WERI-Rb-1 (cell line): ENCODE data around the gene REM1.
A peak's percentile ranks its signal among the peaks of the same experiment; 100 is the strongest.
"Not testable (repeated sequence)": the region's sequence is repeated elsewhere in the genome, so short reads cannot be mapped to it uniquely, and the experiment has no call there.

Source experiments
- DNase-seq: peaks from one replicate; pipeline ENCODE4 v3.0.0-alpha.2; 2020
- H3K27ac ChIP-seq: fragments of 250-450 bp; sonication (Bioruptor Pico); 2 replicates; pipeline ENCODE4 v1.5.1; 2020; ENCODE audit warnings: mild to moderate bottlenecking, moderate library complexity
- H3K27me3 ChIP-seq: fragments of 250-450 bp; sonication (Bioruptor Pico); 2 replicates; pipeline ENCODE4 v1.5.1; 2021; ENCODE audit warnings: mild to moderate bottlenecking, low read depth, moderate library complexity; ENCODE audit not compliant: insufficient read depth, severe bottlenecking
- H3K36me3 ChIP-seq: fragments of 250-450 bp; sonication (Bioruptor Pico); 2 replicates; pipeline ENCODE4 v1.5.1; 2020; ENCODE audit warnings: mild to moderate bottlenecking, moderate library complexity
- H3K4me3 ChIP-seq: 2 replicates; pipeline ENCODE4 v1.5.1; 2011; ENCODE audit warnings: low read depth, mild to moderate bottlenecking, control low read depth, low read length
- H3K9me3 ChIP-seq: fragments of 250-450 bp; sonication (Bioruptor Pico); 2 replicates; pipeline ENCODE4 v1.5.1; 2021; ENCODE audit warnings: mild to moderate bottlenecking, moderate library complexity; ENCODE audit not compliant: severe bottlenecking
- TF ChIP-seq, protein P1 (sequence below): IDR thresholded peaks from 2 replicates; pipeline ENCODE4 v1.5.1; 2011; ENCODE audit warnings: low read depth, mild to moderate bottlenecking, control low read depth, inconsistent platforms, low read length

Gene REM1

DNA sequence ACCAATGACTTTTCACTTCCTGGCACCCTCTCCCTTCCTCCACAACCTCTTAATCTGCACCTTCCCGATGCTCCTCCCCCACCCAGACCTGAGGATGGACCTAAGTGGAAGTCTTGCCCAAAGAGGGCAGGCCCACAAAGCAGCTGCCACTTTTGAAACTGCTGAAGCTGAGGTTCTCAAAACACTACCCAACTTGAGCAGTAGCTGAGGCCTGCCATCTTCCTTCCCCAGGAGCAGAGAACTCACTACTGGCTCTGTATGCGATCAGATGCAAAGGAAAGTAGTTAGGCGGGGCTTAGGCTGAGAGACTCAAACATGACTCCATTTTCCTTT is 40.7 kb downstream of the REM1 start:
- TF ChIP-seq, protein P1, sequence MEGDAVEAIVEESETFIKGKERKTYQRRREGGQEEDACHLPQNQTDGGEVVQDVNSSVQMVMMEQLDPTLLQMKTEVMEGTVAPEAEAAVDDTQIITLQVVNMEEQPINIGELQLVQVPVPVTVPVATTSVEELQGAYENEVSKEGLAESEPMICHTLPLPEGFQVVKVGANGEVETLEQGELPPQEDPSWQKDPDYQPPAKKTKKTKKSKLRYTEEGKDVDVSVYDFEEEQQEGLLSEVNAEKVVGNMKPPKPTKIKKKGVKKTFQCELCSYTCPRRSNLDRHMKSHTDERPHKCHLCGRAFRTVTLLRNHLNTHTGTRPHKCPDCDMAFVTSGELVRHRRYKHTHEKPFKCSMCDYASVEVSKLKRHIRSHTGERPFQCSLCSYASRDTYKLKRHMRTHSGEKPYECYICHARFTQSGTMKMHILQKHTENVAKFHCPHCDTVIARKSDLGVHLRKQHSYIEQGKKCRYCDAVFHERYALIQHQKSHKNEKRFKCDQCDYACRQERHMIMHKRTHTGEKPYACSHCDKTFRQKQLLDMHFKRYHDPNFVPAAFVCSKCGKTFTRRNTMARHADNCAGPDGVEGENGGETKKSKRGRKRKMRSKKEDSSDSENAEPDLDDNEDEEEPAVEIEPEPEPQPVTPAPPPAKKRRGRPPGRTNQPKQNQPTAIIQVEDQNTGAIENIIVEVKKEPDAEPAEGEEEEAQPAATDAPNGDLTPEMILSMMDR, result no peak
- Histone ChIP-seq H3K36me3 (peaks cover 33% of the 10 kb centered on the region), H3K4me3 (no peak overlapping the region)

DNA sequence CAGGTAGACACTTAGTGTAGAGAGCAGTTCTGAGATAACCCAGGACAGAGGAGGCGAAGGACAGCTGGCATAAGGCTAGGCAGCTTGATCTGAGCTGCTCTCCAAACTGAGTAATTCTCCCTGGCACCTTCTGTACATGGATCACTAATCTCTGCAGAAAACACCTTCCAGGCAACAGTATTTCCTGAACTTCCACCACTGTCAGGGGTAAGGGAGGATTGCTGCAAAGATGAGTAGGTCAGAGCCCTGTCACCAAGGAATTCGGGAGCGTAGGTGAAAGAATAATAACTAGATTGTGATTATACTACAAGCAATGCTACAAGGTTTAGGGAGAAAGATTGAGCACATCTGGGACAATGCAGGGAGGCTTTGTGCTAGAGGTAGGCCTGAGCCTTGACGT is 41.1 kb downstream of the REM1 start:
- DNase-seq, result no peak
- TF ChIP-seq, protein P1, result no peak
- Histone ChIP-seq H3K4me3 (no peak overlapping the region), H3K27me3 (no peaks in the 10 kb centered on the region), H3K36me3 (peaks cover 37% of the 10 kb centered on the region), H3K27ac (no peak overlapping the region), H3K9me3 (no peaks in the 10 kb centered on the region)

More for the DNA sequence above, 40.7 kb downstream of the REM1 start:
- no peaks in the 10 kb centered on the region for H3K27me3 ChIP-seq
- no peak for DNase-seq
- no peak overlapping the region; the same call in 1 of the 2 replicates for H3K27ac ChIP-seq
- H3K9me3 ChIP-seq, result no peaks in the 10 kb centered on the region

DNA sequence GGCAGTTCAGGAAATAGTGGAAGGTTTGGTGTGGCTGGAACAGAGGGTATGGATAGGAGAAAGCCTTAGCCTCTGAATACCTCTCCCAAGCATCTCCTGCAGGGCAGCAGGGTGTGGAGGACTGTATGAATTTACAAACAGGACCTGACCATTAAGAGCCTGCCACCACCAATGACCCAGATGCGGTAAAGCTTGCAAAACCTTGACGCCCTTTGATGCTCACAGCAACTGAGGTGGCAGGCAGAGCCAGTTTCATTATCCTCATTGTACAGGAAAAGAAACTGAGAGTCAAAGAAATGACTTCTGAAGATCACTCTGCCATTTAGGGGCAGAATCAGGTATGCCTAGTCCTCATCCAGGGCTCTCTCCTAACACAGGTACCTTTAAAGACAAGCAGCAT is 41.6 kb downstream of the REM1 start:
- peaks cover 39% of the 10 kb centered on the region for H3K36me3 ChIP-seq
- no peak overlapping the region for H3K4me3 ChIP-seq
- DNase-seq, result no peak
- H3K9me3 ChIP-seq, result no peaks in the 10 kb centered on the region
- no peaks in the 10 kb centered on the region for H3K27me3 ChIP-seq
- TF ChIP-seq, protein P1, result no peak
- H3K27ac ChIP-seq, result no peak overlapping the region

DNA sequence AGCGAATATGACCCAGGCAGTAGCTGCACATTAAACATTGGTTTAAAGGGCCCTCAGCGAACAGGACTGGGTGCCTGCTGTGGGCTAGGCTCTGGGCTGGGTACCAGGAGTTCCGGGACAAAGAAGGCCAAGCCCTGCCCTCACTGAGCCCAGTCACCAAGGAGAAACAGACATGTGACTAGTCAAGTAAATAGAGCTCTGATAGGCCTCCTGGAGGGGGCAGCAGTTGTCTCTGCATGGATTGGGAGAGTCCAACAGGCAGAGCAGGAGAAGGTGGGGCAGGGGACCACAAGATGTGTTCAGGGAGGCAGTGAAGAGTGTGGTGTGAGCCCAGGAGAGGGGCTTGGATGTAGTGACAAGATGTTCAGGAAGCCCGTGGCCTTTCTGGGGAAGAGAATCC is 42.3 kb downstream of the REM1 start:
- Histone ChIP-seq H3K36me3 (peaks cover 43% of the 10 kb centered on the region), H3K4me3 (no peak overlapping the region), H3K27me3 (no peaks in the 10 kb centered on the region), H3K27ac (no peak overlapping the region), H3K9me3 (no peaks in the 10 kb centered on the region)
- TF ChIP-seq, protein P1, result peak; percentile 68
- peak; percentile 78 for DNase-seq

DNA sequence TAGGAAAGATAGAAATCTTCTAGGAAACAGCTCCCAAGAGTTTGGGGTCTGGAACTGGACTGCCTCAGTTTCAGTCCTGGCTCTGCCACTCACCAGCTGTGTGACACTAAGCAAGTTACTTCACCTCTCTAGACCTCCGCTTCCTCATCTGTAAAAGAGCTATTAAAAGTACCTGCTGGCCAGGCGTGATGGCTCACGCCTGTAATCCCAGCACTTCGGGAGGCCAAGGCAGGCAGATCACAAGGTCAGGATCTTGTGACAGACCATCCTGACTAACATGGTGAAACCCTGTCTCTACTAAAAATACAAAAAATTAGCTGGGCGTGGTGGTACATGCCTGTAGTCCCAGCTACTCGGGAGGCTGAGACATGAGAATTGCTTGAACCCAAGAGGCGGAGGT is 46.2 kb downstream of the REM1 start:
- not testable (repeated sequence) for H3K9me3 ChIP-seq, H3K4me3 ChIP-seq, DNase-seq, H3K27me3 ChIP-seq, H3K27ac ChIP-seq
- H3K36me3 ChIP-seq, result peaks cover 40% of the 10 kb centered on the region

DNA sequence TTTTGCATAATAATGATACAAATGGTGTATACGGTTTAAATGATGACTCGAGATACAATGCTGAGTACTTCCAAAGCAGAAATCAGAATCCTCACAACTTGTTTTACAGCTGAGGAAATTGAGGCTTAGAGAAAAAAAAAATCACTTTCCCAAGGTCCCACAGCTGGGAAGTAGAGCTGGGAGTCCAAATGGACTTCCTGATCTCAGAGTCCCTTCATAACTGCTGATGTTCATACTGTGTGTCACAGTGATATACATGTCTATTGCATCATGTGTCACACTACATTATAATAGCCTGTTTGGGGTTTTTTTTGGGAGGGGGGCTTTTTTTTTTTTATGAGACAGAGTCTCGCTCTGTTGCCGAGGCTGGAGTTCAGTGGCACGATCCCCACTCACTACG is 47.6 kb downstream of the REM1 start:
- no peak for DNase-seq
- Histone ChIP-seq H3K27me3 (no peaks in the 10 kb centered on the region), H3K4me3 (no peak overlapping the region), H3K9me3 (no peaks in the 10 kb centered on the region), H3K27ac (no peak overlapping the region), H3K36me3 (peaks cover 36% of the 10 kb centered on the region)
- TF ChIP-seq, protein P1, result no peak
